IMR-90 (cell line): ENCODE measurements around the gene OR52K2.

Source experiments
- BHLHE40 ChIP-seq: fragments of 150-350 bp; IDR thresholded peaks from 2 replicates; pipeline ENCODE4 v1.6.1; 2016; ENCODE audit warnings: mild to moderate bottlenecking, low read depth, low read length
- CEBPB ChIP-seq: IDR thresholded peaks from 2 replicates; pipeline ENCODE4 v1.6.1; 2012; ENCODE audit warnings: low read depth, low read length, improper control_type of control experiment
- CHD1 ChIP-seq: IDR thresholded peaks from 2 replicates; pipeline ENCODE4 v1.6.1; 2012; ENCODE audit warnings: low read depth, low read length, improper control_type of control experiment
- CTCF ChIP-seq: conservative IDR thresholded peaks from 2 replicates; pipeline ENCODE4 v1.5.1; 2012; ENCODE audit warnings: mild to moderate bottlenecking, low read depth, low read length, improper control_type of control experiment
- ELK1 ChIP-seq: fragments of 150-350 bp; IDR thresholded peaks from 2 replicates; pipeline ENCODE4 v1.6.1; 2016; ENCODE audit warnings: low read depth, mild to moderate bottlenecking, low read length, moderate library complexity, borderline replicate concordance
- POLR2A ChIP-seq: IDR thresholded peaks from 2 replicates; pipeline ENCODE4 v1.6.1; 2012; ENCODE audit warnings: mild to moderate bottlenecking, low read depth, low read length
- RAD21 ChIP-seq: IDR thresholded peaks from 2 replicates; pipeline ENCODE4 v1.6.1; 2012; ENCODE audit warnings: low read length, improper control_type of control experiment
- RCOR1 ChIP-seq: IDR thresholded peaks from 2 replicates; pipeline ENCODE4 v1.6.1; 2012; ENCODE audit warnings: mild to moderate bottlenecking, low read length, improper control_type of control experiment; ENCODE audit not compliant: insufficient replicate concordance

DNA sequence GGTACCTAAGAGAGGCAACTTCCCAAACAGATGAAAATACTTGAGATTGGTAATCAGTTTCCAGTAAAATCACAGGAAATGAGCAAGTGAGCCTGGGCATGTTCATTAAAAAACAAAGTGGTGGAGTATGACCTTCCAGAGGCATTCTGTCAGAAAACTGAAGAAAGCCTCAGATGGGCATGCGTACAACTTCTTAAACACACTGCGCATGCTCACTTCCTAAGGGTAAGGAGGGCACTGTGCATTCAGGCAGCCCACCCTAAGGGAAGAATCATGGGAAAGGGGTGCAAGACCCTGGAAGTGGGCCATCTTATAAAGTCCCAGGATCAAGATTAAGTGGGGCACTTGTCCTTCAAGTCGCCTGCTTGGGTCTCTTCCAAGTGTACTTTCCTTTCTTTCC is 4.0 kb downstream of the OR52K2 start:
- TF ChIP-seq POLR2A (no peak), RAD21 (no peak), CTCF (no peak), ELK1 (no peak), CEBPB (no peak), CHD1 (no peak), RCOR1 (no peak), BHLHE40 (no peak)
